ENCODE data around the gene CBLB. TPM values are rescaled to one million over a fixed set of nuclear protein-coding genes. Genes with fewer than 3 reads are reported as not detected.

CBLB gene
- total RNA-seq, 2 experiments from 2014 or later, result 104 to 113 TPM

GRCh38 chr3:105755121-105755886 is 113.5 kb downstream of the CBLB start:
- CTCF ChIA-PET, result no interaction called here
- H3K27ac Mint-ChIP-seq, result peak overlapping the region; percentile 99
- no peak overlapping the region for H3K4me3 Mint-ChIP-seq
- POLR2A ChIA-PET, result interaction anchor here (0.5 kb wide), 1 partner anchor 112 kb away, joined by 3 read pairs; no protein-coding TSS in a partner anchor
- ATAC-seq (peak; percentile 28), DNase-seq (no peak)
- H3K9me3 Mint-ChIP-seq, result peaks cover 17% of the 10 kb centered on the region
- intact Hi-C loops (cut with micrococcal nuclease), result loop anchor here (10.0 kb wide), 1 partner anchor 429 kb away; no protein-coding TSS in a partner anchor
- TF ChIP-seq CTCF (IDR thresholded peaks at IDR 0.05), result no peak
- H3K36me3 Mint-ChIP-seq (ENCODE audit: low read depth), result peaks cover 65% of the 10 kb centered on the region
- peaks cover 69% of the 10 kb centered on the region for H3K4me1 Mint-ChIP-seq (ENCODE audit: low read depth)
- H3K27me3 Mint-ChIP-seq, result no peaks in the 10 kb centered on the region

DNA sequence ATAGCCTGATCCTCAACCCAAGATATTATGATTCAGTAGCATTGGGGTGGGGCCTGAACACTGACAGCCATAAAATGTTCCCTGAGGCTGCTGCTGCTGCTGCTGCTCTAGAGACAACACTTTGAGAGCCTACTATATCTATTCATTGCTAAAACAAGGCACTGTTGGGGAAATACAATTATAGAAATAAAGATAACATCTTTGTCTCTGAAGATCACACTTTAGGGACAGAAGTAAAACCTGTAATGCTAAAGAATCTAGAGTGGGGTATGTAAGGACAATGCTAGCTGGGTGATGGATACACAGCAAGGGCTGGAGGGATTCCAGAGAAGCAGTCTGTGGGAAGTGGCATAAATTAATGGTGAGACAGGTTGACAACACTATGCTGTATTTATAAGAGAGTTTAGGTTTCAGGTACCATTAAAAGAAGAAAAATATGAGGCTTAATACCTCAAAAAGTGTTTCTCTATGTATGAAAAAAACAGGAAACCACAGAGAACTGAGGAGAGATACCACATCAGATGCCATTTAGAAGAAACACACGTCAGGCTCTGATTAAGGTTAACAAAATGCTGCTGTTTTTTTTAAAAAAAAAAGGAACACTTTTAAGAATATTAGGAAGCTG is 115.9 kb downstream of the CBLB start:
- H3K36me3 Mint-ChIP-seq (ENCODE audit: low read depth), result peaks cover 55% of the 10 kb centered on the region
- DNase-seq (peak; percentile 67), ATAC-seq (peak; percentile 78)
- ChIA-PET CTCF (no interaction called here), POLR2A (interaction anchor here (1.4 kb wide), 1 partner anchor 105 kb away, joined by 5 read pairs; no protein-coding TSS in a partner anchor)
- no peaks in the 10 kb centered on the region for H3K27me3 Mint-ChIP-seq
- no peak for TF ChIP-seq CTCF (IDR thresholded peaks at IDR 0.05)
- H3K9me3 Mint-ChIP-seq, result peaks cover 4% of the 10 kb centered on the region
- H3K27ac Mint-ChIP-seq, result peak overlapping the region; percentile 99
- peaks cover 75% of the 10 kb centered on the region for H3K4me1 Mint-ChIP-seq (ENCODE audit: low read depth)
- H3K4me3 Mint-ChIP-seq, result peak overlapping the region; percentile 61
- intact Hi-C loops (cut with micrococcal nuclease), result loop anchor here (5.0 to 10.0 kb wide), 2 partner anchors 74 to 432 kb away; no protein-coding TSS in a partner anchor

GRCh38 chr3:105747696-105748095 is 121.1 kb downstream of the CBLB start:
- ChIA-PET POLR2A (interaction anchor here (1.2 to 1.3 kb wide), 2 partner anchors 11 to 120 kb away, joined by 4 read pairs; no protein-coding TSS in a partner anchor), CTCF (no interaction called here)
- no peak for TF ChIP-seq CTCF (IDR thresholded peaks at IDR 0.05)
- no peak for ATAC-seq
- DNase-seq, result no peak
- peaks cover 63% of the 10 kb centered on the region for H3K36me3 Mint-ChIP-seq (ENCODE audit: low read depth)
- intact Hi-C loops (cut with micrococcal nuclease), result no loop called here
- H3K4me1 Mint-ChIP-seq (ENCODE audit: low read depth), result peaks cover 78% of the 10 kb centered on the region
- no peak overlapping the region for H3K4me3 Mint-ChIP-seq
- peak overlapping the region; percentile 92 for H3K27ac Mint-ChIP-seq
- H3K27me3 Mint-ChIP-seq, result no peaks in the 10 kb centered on the region
- peaks cover 3% of the 10 kb centered on the region for H3K9me3 Mint-ChIP-seq

DNA sequence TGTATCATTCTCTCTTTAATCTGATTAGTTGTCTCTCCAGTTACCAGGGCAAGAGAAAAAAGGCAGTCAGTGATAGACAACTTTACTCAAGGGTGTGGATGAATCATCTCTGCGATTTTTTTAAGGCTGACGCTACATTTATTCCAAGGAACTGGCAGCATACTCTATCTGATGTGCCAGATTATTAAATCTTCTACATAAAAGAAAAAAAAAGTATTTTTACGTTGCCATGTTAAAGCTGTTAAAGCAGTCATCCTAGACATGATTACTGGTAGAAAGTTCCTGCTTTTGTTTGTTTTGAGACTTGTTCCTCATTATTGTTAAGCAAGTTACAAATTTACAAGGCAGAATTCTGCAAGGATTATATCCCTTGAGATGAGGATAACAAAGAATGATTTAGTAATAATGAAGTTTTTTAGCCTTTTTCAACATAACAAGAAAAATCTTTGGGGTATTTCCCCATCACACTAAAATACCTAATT is 121.7 kb downstream of the CBLB start:
- ChIA-PET CTCF (no interaction called here), POLR2A (interaction anchor here (0.8 to 1.3 kb wide), 4 partner anchors 9 to 121 kb away, joined by 3 to 4 read pairs (median 4); no protein-coding TSS in a partner anchor)
- Mint-ChIP-seq H3K4me3 (peak overlapping the region; percentile 64), H3K36me3 (ENCODE audit: low read depth) (peaks cover 61% of the 10 kb centered on the region), H3K27me3 (no peaks in the 10 kb centered on the region), H3K27ac (peak overlapping the region; percentile 92), H3K4me1 (ENCODE audit: low read depth) (peaks cover 72% of the 10 kb centered on the region), H3K9me3 (peaks cover 3% of the 10 kb centered on the region)
- intact Hi-C loops (cut with micrococcal nuclease), result no loop called here
- DNase-seq (no peak), ATAC-seq (peak; percentile 83)
- no peak for TF ChIP-seq CTCF (IDR thresholded peaks at IDR 0.05)

Measured in activated CD8-positive, alpha-beta T cell treated with anti-CD3 and anti-CD28 coated beads for 36 hours (primary cell).